MM.1S (cell line): ENCODE measurements around the gene UXS1.

Experiments used
- EZH2 ChIP-seq: fragments of 300-600 bp; sonication (generic); optimal IDR thresholded peaks from 2 replicates; pipeline ENCODE3; 2017; ENCODE audit warnings: low read depth, mild to moderate bottlenecking, antibody characterized with exemption, low read length, mixed read lengths
- TF ChIP-seq, protein P1 (sequence below): fragments of 300-600 bp; sonication (generic); IDR thresholded peaks from 2 replicates; pipeline ENCODE4 v1.5.1; 2016; ENCODE audit warnings: antibody characterized with exemption, low read length, mixed read lengths

DNA sequence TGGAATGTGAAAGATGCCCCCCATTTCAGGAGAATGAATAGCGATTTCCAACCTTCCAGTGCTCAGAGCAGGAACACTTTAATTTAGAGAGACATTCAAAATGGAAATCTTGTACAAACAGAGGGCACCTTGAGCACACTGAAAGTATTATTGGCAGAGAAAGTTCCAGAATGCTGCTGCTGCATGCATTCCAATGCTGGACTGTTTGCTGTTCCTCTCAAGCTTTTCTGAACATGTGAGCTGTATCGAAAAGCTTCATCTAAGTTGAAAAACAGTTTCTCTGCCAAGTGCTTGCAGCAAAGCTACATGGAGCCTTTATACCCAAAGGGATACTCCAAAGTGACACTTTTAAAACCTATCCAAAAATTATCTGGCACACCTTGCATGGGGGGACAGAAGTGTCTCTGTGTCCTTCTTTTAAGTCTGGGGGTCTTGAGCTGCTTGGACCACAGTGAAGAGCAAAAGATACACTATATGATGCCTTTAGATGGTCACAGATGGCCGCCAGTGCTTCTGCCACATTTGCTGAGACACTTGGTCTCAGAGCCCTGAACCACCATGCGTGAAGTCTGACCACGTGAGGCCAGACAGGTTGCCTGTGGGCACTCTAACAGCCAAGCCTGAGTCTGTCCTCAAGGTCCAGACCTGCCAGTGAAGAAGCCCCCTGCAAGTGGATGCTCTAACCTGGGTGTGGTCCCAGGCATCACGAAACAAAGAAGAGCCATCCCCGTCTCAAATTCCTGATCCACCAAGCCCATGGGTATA, 18.8 kb downstream of the UXS1 start:
- TF ChIP-seq, protein P1, sequence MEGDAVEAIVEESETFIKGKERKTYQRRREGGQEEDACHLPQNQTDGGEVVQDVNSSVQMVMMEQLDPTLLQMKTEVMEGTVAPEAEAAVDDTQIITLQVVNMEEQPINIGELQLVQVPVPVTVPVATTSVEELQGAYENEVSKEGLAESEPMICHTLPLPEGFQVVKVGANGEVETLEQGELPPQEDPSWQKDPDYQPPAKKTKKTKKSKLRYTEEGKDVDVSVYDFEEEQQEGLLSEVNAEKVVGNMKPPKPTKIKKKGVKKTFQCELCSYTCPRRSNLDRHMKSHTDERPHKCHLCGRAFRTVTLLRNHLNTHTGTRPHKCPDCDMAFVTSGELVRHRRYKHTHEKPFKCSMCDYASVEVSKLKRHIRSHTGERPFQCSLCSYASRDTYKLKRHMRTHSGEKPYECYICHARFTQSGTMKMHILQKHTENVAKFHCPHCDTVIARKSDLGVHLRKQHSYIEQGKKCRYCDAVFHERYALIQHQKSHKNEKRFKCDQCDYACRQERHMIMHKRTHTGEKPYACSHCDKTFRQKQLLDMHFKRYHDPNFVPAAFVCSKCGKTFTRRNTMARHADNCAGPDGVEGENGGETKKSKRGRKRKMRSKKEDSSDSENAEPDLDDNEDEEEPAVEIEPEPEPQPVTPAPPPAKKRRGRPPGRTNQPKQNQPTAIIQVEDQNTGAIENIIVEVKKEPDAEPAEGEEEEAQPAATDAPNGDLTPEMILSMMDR = no peak
- TF ChIP-seq EZH2 = no peak
